Neural cell (in vitro differentiated cells): ENCODE data around the gene BTG1. TPM values are rescaled to one million over a fixed set of nuclear protein-coding genes. Genes with fewer than 3 reads are reported as not detected.

Experiments
- H2AFZ ChIP-seq: fragments of 200-600, 300-800 bp; sonication (generic), shearing (Covaris generic); 2 replicates; pipeline ENCODE4 v1.6.0; 2014; ENCODE audit warnings: low read depth, mild to moderate bottlenecking, antibody characterized with exemption, low read length, moderate library complexity
- H3F3A ChIP-seq: fragments of 200-600 bp; shearing (Covaris generic); 2 replicates; pipeline ENCODE4 v1.6.1; 2016; ENCODE audit warnings: mild to moderate bottlenecking, moderate library complexity, mixed read lengths, antibody characterized with exemption, low read length; ENCODE audit not compliant: insufficient read depth, poor library complexity, severe bottlenecking
- H3K27ac ChIP-seq: fragments of 200-600, 300-800 bp; sonication (generic), shearing (Covaris generic); 2 replicates; pipeline ENCODE4 v1.5.1; 2014; ENCODE audit warnings: mild to moderate bottlenecking, low read length, moderate library complexity
- H3K27me3 ChIP-seq: fragments of 300-800, 200-600 bp; sonication (generic), shearing (Covaris generic); 2 replicates; pipeline ENCODE4 v1.6.0; 2014; ENCODE audit warnings: mild to moderate bottlenecking, low read depth, low read length, moderate library complexity; ENCODE audit not compliant: insufficient read depth
- H3K36me3 ChIP-seq: fragments of 300-800, 200-600 bp; sonication (generic), shearing (Covaris generic); 2 replicates; pipeline ENCODE4 v1.5.1; 2014; ENCODE audit warnings: mild to moderate bottlenecking, antibody characterized with exemption, low read length, moderate library complexity; ENCODE audit not compliant: insufficient read depth
- H3K4me2 ChIP-seq: fragments of 300-800, 200-600 bp; sonication (generic), shearing (Covaris generic); 2 replicates; pipeline ENCODE4 v1.6.0; 2014; ENCODE audit warnings: mild to moderate bottlenecking, low read length
- H3K4me3 ChIP-seq: fragments of 300-800, 200-600 bp; sonication (generic), shearing (Covaris generic); 2 replicates; pipeline ENCODE4 v1.5.1; 2014; ENCODE audit warnings: mild to moderate bottlenecking, low read length, moderate library complexity
- H3K79me2 ChIP-seq: fragments of 200-600 bp; shearing (Covaris generic); replicated peaks from 2 replicates; pipeline ENCODE4 v1.6.0; 2014; ENCODE audit warnings: mild to moderate bottlenecking, low read length, moderate library complexity; ENCODE audit not compliant: insufficient read depth
- H3K9ac ChIP-seq: fragments of 300-800, 200-600 bp; sonication (generic), shearing (Covaris generic); 2 replicates; pipeline ENCODE4 v1.6.1; 2016; ENCODE audit warnings: mild to moderate bottlenecking, low read length, mixed read lengths
- H3K9me2 ChIP-seq: fragments of 200-600 bp; shearing (Covaris generic); 2 replicates; pipeline ENCODE4 v1.6.1; 2016; ENCODE audit warnings: mild to moderate bottlenecking, low read length, mixed read lengths; ENCODE audit not compliant: insufficient read depth
- H3K9me3 ChIP-seq: fragments of 200-600, 300-800 bp; sonication (generic), shearing (Covaris generic); 2 replicates; pipeline ENCODE4 v1.6.1; 2016; ENCODE audit warnings: mild to moderate bottlenecking, mixed run types, low read length, moderate library complexity, mixed read lengths
- H4K20me1 ChIP-seq: fragments of 200-600 bp; shearing (Covaris generic); 2 replicates; pipeline ENCODE4 v1.6.1; 2016; ENCODE audit warnings: mild to moderate bottlenecking, mixed run types; ENCODE audit not compliant: insufficient read depth
- EP300 ChIP-seq: fragments of 450-650 bp; conservative IDR thresholded peaks from 2 replicates; pipeline ENCODE4 v1.6.1; 2014; ENCODE audit warnings: antibody characterized with exemption, mild to moderate bottlenecking, moderate library complexity; ENCODE audit not compliant: poor library complexity, severe bottlenecking
- EZH2 ChIP-seq: fragments of 200-600, 300-800 bp; shearing (Covaris generic), sonication (generic); IDR thresholded peaks from 2 replicates; pipeline ENCODE4 v1.6.1; 2014; ENCODE audit warnings: antibody characterized with exemption, low read length, borderline replicate concordance, mild to moderate bottlenecking; ENCODE audit not compliant: insufficient read depth, poor library complexity, severe bottlenecking
- MXI1 ChIP-seq: fragments of 450-650 bp; conservative IDR thresholded peaks from 2 replicates; pipeline ENCODE4 v1.6.1; 2014; ENCODE audit warnings: antibody characterized with exemption, mild to moderate bottlenecking; ENCODE audit not compliant: poor library complexity, severe bottlenecking
- POLR2AphosphoS5 ChIP-seq: IDR thresholded peaks from 2 replicates; pipeline ENCODE4 v1.6.1; 2012
- RAD21 ChIP-seq: fragments of 450-650 bp; conservative IDR thresholded peaks from 2 replicates; pipeline ENCODE4 v1.6.1; 2014; ENCODE audit warnings: antibody characterized with exemption, mild to moderate bottlenecking, moderate library complexity
- SMC3 ChIP-seq: fragments of 450-650 bp; conservative IDR thresholded peaks from 2 replicates; pipeline ENCODE4 v1.6.1; 2014; ENCODE audit warnings: antibody characterized with exemption, mild to moderate bottlenecking, moderate library complexity; ENCODE audit not compliant: poor library complexity
- TAF1 ChIP-seq: IDR thresholded peaks from 2 replicates; pipeline ENCODE4 v1.6.1; 2012; ENCODE audit warnings: low read depth
- polyA plus RNA-seq: library from polyadenylated mRNA; depleted of rRNA; stranded (reverse); fragments of >200 nt; gene quantifications from 2 replicates; pipeline ENCODE4 v1.2.3, GENCODE V29; 2014
- TF ChIP-seq, protein P1 (sequence below): fragments of 450-650 bp; IDR thresholded peaks from 2 replicates; pipeline ENCODE4 v1.5.1; 2014; ENCODE audit warnings: antibody characterized with exemption, mild to moderate bottlenecking, moderate library complexity; ENCODE audit not compliant: poor library complexity, severe bottlenecking
- TF ChIP-seq, protein P2 (sequence below): IDR thresholded peaks from 2 replicates; pipeline ENCODE4 v1.6.1; 2012; ENCODE audit warnings: borderline replicate concordance

Gene BTG1
- polyA plus RNA-seq, 1 donor from 2014 or later = 12.9 TPM

DNA sequence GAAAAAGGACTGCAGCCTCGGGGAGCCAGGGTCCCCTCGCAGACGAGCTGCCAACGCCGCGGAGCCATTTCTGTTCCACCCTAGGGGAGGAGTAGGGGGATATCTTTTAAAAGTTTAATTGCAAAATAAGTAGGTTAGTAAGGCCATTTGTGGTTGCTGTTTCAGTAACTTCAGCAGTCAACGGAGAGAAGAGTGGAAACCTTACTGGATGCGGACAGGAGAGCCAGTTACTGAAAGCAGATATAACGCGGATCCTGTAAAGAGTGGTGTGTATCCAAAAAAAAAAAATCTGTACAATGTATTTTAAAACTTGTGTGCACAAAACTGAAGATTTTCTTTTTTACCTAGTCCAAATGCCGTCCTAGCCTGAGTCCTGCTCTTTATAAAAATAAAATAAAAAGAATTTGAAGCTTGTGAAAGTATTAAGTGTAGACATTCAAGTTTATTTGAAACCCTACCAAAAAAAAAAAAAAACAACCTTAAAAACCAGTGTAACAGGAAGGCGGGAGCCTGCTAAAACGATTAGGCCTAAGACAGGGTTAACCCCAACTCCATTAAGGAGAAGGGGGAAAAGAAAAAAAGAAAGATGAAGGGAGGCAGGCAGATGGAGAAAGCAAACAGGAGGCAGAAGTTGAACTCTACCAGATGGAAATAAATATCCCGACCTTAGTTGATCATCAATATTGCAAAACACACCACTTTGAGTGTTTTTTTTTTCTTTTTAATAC, 1.0 kb upstream of the BTG1 start:
- no peaks in the 10 kb centered on the region for H3K9me2 ChIP-seq
- TF ChIP-seq EP300 = no peak
- no peak for TF ChIP-seq TAF1
- TF ChIP-seq, protein P1, sequence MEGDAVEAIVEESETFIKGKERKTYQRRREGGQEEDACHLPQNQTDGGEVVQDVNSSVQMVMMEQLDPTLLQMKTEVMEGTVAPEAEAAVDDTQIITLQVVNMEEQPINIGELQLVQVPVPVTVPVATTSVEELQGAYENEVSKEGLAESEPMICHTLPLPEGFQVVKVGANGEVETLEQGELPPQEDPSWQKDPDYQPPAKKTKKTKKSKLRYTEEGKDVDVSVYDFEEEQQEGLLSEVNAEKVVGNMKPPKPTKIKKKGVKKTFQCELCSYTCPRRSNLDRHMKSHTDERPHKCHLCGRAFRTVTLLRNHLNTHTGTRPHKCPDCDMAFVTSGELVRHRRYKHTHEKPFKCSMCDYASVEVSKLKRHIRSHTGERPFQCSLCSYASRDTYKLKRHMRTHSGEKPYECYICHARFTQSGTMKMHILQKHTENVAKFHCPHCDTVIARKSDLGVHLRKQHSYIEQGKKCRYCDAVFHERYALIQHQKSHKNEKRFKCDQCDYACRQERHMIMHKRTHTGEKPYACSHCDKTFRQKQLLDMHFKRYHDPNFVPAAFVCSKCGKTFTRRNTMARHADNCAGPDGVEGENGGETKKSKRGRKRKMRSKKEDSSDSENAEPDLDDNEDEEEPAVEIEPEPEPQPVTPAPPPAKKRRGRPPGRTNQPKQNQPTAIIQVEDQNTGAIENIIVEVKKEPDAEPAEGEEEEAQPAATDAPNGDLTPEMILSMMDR = no peak
- peak; percentile 53 for TF ChIP-seq SMC3
- peak; percentile 56 for TF ChIP-seq RAD21
- peak; percentile 53 for TF ChIP-seq MXI1
- H3K4me2 ChIP-seq = peak overlapping the region; percentile 64
- peak overlapping the region; percentile 78 for H3K27ac ChIP-seq
- H2AFZ ChIP-seq = peak overlapping the region; percentile 40
- no peaks in the 10 kb centered on the region for H3K9me3 ChIP-seq
- peaks cover 16% of the 10 kb centered on the region for H4K20me1 ChIP-seq
- H3K27me3 ChIP-seq = no peaks in the 10 kb centered on the region
- H3F3A ChIP-seq = no peaks in the 10 kb centered on the region
- H3K79me2 ChIP-seq = peaks cover 39% of the 10 kb centered on the region
- peak overlapping the region; percentile 87 for H3K4me3 ChIP-seq
- H3K9ac ChIP-seq = peak overlapping the region; percentile 74
- peaks cover 9% of the 10 kb centered on the region for H3K36me3 ChIP-seq

DNA sequence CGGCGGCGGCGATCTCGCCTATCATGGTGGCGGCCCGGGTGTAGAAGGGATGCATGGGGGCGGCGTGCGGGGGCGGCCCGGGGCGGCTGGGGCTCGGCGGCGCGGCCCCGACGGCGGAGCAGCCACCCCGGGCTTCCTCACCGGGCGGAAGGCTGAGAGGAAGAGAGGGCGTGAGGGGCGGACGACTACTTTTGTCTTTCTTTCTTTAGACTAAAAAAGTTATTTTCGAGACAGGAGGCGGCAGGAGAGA, 240 bp downstream of the BTG1 start:
- Histone ChIP-seq H4K20me1 (peaks cover 16% of the 10 kb centered on the region), H3F3A (no peaks in the 10 kb centered on the region), H3K9ac (peak overlapping the region; percentile 91), H3K9me2 (no peaks in the 10 kb centered on the region), H3K79me2 (peaks cover 51% of the 10 kb centered on the region), H3K27ac (peak overlapping the region; percentile 86), H3K4me2 (no peak overlapping the region), H2AFZ (no peak overlapping the region), H3K36me3 (peaks cover 9% of the 10 kb centered on the region), H3K27me3 (no peaks in the 10 kb centered on the region), H3K9me3 (no peaks in the 10 kb centered on the region), H3K4me3 (peak overlapping the region; percentile 87)
- TF ChIP-seq SMC3 (peak; percentile 2), EP300 (no peak)

DNA sequence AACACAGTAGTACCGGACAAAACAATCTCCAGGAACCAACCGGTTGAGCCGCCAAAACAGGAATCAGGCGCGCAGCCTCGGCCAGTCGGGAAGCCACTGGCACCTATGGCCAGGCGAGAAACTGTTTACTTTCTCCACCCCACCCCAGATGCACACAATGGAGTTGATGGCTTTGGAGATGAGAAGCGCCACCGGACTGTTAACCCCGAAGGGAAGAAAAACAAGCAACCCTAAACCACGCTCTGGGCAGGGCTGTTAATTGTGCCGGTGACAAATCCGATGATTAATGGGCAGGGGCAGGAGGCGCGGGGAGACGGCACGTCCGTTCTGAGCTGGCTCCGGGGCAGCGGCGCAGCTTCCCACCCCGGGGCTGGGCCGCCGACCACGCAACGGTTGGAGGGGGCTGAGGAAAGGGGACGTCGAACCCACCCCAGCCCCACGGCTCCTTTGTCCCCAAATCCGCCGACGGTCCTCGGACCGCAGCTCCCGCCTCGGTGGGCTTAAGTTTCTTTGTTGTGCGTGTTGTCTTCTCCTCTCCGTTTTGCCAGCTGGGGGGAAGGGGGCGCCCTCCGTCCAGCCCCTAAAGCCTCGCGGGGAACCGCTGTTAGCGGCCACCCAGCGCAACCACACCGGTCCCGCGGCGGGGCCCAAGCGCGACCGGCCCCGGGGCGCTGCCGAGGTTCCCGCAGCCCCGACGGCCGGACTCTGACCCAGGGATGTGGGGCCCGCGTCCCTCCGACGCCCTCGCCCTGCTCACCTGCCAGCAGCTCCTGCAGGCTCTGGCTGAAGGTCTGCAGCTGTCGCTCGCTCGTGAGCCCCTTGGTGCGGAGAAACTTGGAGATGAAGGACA, 790 bp downstream of the BTG1 start:
- Histone ChIP-seq H3K4me2 (peak overlapping the region; percentile 91), H3K27me3 (no peaks in the 10 kb centered on the region), H3K9me3 (no peaks in the 10 kb centered on the region), H3K27ac (peak overlapping the region; percentile 86), H3K79me2 (peaks cover 57% of the 10 kb centered on the region), H3K36me3 (peaks cover 9% of the 10 kb centered on the region), H3K9me2 (no peaks in the 10 kb centered on the region), H3K9ac (peak overlapping the region; percentile 91), H3K4me3 (peak overlapping the region; percentile 87), H4K20me1 (peaks cover 16% of the 10 kb centered on the region), H2AFZ (peak overlapping the region; percentile 5), H3F3A (no peaks in the 10 kb centered on the region)
- peak; percentile 0 for TF ChIP-seq SMC3
- TF ChIP-seq, protein P2, sequence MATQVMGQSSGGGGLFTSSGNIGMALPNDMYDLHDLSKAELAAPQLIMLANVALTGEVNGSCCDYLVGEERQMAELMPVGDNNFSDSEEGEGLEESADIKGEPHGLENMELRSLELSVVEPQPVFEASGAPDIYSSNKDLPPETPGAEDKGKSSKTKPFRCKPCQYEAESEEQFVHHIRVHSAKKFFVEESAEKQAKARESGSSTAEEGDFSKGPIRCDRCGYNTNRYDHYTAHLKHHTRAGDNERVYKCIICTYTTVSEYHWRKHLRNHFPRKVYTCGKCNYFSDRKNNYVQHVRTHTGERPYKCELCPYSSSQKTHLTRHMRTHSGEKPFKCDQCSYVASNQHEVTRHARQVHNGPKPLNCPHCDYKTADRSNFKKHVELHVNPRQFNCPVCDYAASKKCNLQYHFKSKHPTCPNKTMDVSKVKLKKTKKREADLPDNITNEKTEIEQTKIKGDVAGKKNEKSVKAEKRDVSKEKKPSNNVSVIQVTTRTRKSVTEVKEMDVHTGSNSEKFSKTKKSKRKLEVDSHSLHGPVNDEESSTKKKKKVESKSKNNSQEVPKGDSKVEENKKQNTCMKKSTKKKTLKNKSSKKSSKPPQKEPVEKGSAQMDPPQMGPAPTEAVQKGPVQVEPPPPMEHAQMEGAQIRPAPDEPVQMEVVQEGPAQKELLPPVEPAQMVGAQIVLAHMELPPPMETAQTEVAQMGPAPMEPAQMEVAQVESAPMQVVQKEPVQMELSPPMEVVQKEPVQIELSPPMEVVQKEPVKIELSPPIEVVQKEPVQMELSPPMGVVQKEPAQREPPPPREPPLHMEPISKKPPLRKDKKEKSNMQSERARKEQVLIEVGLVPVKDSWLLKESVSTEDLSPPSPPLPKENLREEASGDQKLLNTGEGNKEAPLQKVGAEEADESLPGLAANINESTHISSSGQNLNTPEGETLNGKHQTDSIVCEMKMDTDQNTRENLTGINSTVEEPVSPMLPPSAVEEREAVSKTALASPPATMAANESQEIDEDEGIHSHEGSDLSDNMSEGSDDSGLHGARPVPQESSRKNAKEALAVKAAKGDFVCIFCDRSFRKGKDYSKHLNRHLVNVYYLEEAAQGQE = no peak
- TF ChIP-seq, protein P1 = peak; percentile 34
- peak; percentile 10 for TF ChIP-seq MXI1
- peak; percentile 17 for TF ChIP-seq TAF1
- TF ChIP-seq EP300 = no peak
- no peak for TF ChIP-seq EZH2
- TF ChIP-seq POLR2AphosphoS5 = no peak
- no peak for TF ChIP-seq RAD21
